HG03432 (cell line): Measurements from ENCODE around the gene TBC1D14.
A peak's percentile ranks its signal among the peaks of the same experiment; 100 is the strongest.

ENCODE experiments used
- ATAC-seq: cut with Tn5 transposase; IDR thresholded peaks from one replicate; pipeline ENCODE4 v1.9.1; 2021; ENCODE audit warnings: mild to moderate bottlenecking, moderate library complexity; ENCODE audit not compliant: unreplicated experiment

Gene TBC1D14

DNA sequence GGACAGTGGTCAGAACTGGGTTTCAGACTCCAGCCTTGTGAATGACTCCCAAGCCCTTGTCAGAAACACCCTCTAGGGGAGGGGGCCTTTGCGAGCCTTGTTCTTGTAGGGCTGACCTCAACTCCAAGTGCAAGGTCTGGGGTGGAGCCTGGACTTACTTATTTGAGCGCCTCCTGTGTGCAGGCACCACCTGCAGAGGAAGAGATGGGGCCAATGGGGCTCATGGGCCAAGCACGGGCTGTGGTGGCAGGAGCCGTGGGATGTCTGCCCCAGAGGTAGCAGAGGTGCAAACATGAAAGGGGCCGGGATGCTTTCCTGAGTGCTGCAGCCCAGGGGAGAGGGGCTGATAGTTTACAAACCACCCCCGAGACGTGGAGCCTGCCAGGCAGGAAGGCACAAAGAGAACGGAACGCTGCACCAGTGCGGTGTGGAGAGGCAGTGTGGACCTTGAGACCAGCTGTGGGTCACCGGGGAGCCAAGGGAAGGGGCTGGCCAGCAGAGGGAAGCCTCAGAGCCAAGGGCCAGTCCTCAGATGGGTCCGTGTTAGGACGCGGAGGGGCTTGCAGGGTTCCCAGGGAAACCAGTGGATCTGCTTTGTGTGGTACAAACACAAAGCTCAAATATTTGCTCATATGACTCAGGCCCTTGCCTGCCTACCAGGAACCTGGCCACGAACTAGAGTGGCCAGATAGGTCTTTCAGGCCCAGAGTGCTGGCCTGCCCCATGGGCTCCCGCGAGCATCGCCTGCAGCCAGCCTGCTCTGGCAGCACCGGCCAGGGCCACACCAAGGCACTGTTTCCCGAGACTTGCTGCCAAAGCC lies 124.8 kb downstream of the TBC1D14 start:
- no peak for ATAC-seq

DNA sequence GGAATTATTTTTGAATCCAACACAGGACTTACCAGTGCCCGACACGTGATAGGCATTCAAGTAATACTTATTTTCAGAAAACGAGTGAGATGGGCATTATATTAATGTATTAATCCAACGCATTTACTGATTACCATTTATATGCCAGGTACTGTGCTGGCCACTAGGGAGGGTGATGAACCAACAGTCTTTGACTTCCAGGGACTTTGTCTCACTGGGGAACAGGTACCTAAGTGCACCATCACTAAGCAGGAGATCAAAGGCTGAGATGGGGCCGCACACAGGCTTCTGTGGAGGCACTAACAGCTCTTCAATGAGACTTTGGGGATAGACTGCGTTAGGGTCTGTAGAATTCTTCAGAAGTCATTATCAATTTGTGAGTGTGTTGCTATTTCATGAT lies 127.8 kb downstream of the TBC1D14 start:
- ATAC-seq: no peak

DNA sequence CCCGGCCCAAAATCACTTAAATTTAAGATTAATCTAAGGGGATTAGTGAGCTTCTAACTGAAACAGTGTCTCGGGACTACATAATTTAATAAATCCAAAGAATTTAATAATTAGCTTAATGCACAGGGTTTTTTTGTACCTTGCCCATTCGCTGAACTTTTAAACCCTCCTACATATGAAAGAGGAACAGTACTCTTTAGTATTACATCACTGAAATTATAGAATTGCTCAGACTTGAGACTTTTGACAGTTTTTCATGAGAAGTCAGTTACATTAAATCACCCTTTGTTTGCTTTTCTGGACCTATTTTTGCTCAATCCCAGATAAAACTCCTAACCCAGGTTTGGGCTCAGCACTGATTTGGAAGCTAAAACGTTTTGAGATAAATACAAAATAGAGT lies 131.1 kb downstream of the TBC1D14 start:
- no peak for ATAC-seq

DNA sequence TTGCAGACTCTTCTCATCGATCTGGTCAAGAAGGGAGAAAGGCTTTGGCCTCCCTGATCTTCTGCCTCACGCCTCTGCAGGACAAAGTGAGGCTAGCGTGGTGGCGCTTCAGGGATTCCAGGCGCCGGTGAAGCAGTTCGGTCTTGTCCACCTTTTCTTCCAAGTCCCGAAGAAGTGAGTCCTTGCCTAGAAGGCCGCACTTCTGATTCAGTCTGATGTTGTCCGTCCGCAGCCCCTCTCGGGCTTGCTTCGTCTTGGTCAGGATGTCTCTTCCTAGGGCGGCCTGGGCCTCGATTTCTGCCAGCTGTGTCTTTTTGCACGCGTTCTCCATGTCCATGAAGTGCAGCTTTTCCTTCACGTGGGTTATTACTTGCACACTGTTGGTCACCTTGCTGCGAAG lies 131.6 kb downstream of the TBC1D14 start:
- ATAC-seq: no peak

DNA sequence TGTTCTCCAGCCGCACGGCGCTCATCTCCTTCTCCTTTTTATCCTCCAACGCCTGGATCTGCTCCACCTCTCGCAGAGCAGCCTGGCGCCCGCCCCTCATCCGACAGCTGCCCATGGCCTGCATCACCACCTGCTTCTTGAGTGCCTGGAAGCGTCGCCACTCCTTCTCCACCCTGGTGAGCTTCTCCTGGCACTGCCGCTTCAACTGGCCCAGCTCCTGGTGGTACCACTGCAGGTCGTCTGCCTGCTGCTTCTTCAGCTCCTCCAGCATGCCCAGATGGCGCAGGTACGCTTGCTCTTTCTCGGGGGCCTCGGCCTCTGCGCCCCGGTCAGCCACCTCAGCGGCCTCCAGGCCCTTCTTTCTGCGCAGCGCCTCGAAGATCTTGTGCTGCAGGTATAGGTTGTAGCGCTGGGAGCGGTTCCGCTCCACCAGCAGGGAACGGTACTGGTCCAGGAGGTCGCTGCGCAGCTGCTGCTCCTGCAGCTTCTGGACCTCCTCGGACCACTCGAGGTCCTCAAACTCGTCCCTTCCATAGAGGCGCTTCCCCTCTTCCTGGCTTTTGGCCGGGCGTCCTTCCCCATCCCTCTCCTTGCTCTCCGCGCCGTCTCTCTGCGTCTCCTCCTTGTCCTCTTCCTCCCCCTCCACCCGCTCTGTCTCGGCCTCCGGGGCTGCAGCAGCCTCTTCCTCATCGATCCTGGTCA lies 132.3 kb downstream of the TBC1D14 start:
- ATAC-seq: no peak

DNA sequence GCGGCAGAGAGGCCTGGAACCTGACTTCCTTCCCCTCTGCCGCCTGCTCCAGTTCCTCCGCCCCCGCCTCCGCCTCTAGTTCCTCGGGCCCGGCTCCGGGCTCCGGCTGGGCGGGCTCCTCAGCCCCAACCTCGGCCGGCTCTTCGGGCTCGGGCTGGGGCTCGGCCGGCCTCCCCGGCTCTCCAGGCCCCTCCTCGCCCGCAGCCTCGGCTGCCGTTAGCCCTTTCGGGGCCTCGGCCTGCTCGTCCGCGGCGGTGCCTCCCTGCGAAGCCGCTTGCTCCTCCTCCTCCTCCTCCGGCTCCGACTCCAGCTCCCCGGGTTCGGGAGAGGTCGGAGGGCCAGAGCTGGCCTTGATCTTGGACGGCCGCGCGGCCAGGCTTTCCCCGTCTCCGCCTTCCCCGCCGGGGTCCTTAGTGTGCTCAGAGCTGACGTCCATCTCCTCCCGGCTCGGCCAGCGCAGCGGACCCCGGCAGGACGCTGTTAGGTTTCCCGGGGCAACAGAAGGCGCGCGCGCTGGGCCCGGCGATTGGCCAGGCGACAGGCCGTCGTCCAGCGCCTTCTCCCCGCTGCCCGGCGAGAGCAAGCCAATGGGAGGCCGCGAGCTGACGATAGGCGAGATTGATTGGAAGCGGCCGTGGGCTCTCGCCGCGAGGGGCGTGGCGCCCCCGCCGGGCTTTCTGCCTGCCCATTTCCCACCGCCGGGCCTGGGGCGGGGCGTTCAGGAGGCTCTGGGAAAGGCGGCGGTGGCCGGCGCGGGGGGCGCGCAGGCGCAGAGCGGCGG lies 133.1 kb downstream of the TBC1D14 start:
- peak; percentile 84 for ATAC-seq

DNA sequence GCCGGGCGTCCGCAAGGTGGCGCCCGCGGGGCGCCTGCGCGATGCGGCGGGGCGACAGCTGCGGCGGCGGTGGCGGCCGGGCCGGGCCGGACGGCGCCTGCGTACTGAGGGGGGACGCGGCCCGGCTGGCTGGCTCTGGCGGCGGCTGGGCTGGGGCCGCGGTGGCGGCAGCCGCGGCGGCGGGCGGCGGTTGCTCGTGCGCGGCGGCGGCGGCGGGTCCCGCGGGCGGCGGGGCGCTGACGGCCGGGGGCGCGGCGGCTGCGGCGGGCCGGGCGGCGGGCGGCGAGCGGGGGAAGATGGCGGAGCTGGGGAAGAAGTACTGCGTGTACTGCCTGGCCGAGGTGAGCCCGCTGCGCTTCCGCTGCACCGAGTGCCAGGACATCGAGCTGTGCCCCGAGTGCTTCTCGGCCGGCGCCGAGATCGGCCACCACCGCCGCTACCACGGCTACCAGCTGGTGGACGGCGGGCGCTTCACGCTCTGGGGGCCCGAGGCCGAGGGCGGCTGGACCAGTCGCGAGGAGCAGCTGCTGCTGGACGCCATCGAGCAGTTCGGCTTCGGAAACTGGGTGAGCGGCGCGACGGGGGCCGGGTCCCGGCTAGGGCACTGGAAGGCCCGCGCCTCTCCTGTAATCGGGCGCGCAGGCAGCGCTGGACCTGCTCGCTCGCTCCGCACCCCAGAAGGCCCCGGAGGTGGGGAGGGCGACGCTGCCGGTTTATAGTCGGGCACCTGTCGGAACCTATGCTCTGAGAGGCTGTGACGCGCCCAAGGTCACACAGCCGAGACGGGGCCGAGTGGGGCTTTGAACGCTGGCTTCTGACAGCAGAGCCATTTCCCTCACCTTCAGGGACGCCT lies 133.9 kb downstream of the TBC1D14 start, which contains the start of gene TADA2B:
TSS of gene TADA2B (plus strand) at position 89 of the 853 bp plus-strand sequence. CDS start at position 297, 208 bp downstream.
- peak; percentile 33 for ATAC-seq

DNA sequence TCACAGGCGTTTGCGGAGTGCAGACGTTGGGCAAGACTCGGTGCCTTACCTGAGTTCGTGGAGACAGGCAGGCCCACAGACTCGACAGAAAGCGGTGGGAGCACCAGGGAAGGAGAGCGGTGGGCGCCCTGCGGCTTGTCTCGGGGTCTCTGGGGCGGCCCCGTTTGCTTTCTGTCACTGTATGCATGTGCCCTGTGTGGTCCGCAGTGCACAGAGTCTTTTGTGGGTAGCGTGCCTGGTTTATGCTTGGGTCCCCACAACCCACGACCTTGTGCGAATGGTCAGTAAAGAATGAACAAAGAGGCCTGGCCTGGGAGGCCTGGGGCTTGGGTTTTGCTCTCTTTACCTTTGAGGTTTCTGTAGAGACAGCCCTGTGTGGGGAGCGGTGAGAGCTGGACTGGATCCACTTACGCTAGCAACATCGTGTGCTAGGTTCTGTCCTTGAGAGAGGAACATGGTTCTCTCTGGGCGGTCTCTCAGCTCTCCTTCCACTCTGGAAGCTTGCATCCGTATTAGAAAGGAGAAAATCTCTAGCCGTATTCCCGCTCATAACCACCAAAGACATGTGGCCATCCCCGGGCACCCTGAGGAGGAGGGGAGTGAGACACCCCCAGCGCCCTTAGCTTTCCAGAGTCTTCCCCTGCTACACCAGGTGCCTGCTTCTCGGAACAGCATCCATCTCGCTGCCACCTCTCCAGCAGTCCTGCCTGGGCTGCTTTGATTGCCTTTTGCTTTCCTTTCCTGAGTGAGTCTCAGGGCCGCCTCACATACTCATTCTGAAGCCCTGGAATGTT lies 134.7 kb downstream of the TBC1D14 start:
- no peak for ATAC-seq

DNA sequence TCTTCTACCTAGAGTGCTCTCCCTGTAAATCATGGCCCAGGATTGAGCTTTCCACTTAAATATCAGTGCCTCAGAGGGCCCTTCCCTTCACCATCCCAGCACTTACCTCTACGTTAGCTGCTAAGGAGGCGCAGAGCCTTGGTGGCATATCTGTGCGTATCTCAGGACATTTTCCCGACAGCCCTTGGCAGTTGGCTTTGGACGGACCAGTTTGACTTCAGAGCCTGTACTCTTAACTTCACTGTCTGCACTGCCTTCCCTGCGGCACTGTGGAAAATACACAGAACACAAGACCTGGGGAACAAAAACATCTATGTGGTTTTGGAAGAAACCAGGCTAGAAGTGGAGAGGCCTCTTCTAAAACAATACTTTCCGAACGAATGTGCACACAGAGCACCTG lies 135.9 kb downstream of the TBC1D14 start:
- no peak for ATAC-seq

DNA sequence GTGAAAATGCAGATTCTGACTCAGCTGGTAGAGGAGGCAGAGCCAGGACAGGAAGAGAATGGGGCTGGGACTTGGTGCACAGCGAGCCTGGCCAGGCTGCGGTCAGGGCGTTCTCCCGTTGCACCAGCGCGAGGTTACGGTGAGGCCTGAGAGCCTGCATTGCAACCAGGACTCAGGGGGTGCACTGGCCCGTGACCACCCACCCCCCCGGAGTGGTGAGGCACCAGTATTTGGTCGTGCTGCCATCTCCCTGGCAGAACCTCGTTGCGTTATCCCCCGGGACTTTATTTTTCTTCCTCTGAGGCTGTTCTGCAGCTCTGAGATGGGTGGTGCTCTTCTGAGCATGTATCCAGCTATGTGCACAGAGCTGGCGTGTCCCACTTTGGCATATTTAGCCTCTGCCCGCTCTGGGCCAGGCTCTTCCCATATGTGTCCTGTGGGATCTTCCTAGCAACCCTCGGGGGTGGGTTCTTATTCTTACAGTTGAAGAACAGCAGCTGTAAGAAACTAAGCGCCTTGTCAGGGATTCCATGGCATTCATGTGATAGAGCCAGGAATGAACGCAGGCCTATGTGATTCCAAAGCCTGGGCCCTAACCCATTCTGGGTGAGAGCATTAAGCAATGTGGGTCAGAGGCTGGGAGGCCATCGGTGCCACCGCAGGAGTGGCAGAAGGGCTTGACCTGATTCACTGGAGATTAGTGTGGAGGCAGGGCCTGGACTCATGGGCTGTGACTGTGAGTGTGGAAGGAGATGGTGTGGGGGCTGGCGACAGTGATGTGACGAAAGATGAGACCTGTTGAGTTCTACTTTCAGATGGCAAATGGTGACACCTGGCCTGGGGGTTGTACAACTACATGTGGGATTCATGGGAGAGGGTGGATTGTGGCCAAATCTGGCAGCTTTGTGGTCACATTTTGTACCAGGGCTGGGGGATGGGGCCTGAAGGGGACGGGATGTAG lies 136.6 kb downstream of the TBC1D14 start:
- peak; percentile 24 for ATAC-seq

DNA sequence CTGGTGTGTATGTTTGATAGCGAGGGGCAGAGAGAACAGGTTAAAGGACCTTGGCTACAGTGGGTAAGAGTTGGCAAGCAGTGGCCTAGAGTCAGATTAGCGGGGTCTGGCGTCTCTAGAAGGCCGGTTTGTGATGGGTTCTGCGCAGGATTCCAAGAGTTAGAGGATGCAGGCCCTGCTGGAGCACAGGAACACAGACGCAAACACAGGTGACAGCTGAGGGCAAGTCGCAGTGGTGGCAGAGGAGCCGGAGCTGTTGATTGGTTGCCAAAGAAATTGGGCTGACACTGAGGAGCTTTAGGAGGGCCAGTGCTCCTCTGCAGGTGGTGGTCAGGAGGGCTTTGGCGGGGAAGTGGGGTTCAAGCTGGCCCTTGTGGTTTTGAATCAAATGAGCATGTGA lies 137.3 kb downstream of the TBC1D14 start:
- ATAC-seq: no peak

DNA sequence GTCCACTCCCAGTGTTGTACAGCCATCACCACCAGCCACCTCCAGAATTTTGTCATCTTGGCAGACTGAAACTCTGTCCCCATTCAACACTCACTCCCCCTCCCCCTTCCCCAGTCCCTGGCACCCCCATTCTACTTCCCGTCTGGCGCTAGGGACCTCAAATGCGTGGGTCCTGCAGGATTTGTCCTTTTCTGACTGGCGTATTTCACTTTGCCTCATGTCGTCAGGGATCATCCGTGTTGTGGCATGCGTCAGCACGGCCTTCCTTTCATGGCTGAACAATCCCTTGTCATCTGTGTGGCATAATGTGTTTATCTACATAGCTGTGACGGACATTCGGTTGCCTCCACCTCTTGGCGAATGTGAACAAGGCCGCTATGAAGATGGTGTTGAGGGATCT lies 139.0 kb downstream of the TBC1D14 start:
- ATAC-seq: no peak

DNA sequence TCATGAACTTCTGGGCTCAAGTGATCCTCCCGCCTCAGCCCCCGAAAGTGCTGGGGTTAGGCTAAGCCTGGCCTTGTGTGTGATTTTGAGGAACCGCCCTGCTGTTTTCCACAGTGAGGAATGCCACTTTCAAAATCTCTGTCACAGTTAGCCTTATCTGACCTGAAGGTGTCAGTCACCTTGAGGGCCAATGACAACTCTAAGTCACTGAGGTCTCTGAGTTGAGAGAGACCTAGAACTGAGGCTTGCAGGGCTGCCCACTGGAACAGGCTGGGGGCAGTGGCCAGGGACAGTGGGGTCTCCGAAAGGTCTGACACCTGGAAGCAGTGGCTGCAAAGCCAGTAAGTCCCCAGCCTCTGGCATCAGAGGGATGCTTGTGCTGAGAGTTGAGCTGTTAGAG lies 139.7 kb downstream of the TBC1D14 start:
- no peak for ATAC-seq

DNA sequence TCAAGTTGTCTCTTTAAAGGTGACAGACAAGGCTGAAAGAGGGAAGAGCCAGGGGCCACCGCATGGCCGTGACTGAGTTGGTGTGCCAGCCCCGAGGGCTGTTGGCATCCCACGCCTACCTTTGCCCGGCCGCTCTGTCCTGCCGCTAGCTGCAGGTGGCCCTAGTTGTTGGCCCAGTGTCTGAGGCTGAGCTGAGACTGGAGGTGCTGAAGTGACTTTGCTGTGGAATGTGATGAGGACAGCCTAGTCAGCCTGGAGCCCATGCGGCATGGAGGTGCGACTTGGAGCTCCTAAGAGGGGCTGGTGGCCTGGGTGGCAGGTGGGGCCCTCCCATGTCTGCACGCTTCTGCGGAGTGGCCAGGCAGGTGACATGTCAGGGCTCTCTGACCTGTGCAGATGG lies 140.1 kb downstream of the TBC1D14 start:
- ATAC-seq: no peak

DNA sequence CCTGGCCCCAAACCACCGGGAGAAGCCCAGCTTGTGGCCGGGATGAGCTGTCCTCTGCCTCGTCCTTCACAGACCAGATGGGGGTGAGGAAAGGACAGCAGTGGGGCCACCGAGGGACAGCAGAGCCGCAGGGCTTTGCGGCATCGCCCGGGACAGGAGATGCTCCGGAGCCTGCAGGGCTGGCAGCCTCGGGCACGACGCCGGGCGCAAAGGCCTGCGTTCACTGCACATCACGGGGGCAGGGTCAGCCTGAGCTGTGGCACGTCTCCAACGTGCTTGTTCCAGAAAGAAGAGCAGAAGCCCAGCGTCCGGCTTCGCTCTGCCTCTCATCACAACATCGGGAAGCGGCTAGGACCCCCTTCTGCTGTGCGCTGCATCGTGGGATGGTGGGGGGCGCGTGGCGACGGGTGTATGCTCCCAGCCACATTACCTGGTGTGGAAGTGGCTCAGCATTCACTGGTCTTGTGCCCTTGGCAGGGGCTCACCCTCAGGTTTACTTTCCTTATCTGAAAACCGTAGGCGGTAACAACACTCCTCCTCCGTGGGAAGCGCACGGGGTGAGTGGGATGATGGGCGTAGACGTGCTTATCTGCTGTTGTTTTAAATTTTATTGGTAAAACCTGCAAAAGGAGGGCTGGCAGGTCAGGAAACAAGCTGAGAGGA lies 141.0 kb downstream of the TBC1D14 start:
- ATAC-seq: no peak

DNA sequence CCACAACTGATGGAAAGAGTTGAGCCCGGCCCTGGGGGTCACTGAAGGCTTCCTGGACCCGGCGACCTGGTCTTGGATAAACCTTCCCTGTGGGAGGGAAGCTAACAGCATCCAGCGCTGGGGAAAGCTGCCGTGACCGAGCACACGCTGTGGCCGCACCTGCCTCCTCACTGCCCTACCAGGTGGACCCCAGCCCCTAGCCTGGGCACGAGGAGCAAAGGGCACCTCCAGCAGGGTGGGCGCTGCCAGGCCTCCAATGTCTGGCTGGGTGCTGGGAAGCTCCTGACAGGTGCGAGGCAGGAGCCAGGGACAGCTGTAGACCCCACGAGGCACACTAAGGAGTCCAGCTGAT lies 141.5 kb downstream of the TBC1D14 start:
- ATAC-seq: no peak

DNA sequence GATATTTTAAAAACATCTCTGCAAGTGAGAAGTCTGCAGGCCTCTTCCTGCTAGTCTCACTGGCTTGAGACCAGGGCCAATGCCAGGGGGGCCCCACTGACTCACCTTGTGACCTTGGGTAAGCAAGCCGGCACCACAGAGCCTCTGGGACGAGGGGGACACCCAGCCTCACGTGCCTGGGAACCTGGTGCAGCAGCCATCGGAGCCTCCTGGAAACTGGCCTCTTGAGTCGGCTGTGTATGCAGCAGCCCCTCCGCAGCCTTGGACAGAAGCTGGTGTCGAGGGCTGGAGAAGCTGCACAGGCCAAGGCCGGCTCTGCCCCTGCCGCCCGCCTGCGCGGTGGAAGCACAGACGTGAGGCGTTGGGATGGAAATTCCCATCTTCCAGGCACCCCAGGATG lies 142.3 kb downstream of the TBC1D14 start:
- no peak for ATAC-seq

DNA sequence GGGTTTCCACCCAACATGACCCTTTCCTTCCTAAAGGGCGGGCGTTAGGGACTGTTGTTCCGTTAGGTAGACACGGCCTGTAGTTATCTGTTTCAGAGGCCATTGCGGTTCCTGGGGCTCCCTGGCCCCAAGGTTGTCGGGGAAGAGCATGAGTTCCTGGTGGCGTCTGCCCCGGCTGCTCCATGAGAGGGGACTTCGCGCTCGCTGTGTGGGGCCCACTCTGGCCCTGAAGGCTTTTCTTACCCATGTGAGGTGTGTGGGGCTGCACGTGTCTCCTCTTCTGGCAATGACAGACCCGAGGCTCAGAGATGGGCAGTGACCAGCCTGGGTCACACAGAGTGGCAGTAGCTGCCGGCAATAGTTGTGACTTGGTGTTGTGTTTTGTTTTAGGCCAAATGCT lies 142.7 kb downstream of the TBC1D14 start:
- ATAC-seq: no peak
